ENCODE data around the gene PDZRN4. TPM values are rescaled to one million over a fixed set of nuclear protein-coding genes. Genes with fewer than 3 reads are reported as not detected.
"Not testable (repeated sequence)": the region's sequence is repeated elsewhere in the genome, so short reads cannot be mapped to it uniquely, and the experiment has no call there.

Gene PDZRN4
- total RNA-seq, 2 donors from 2014 or later, result 0.35 to 3.5 TPM

GRCh38 chr12:41293461-41293860 is 105.3 kb downstream of the PDZRN4 start:
- Histone ChIP-seq H3K27ac (no peak overlapping the region), H3K9ac (ENCODE audit: low read depth in 2 of 2, low read length in 2 of 2) (no peak overlapping the region), H3K9me3 (no peaks in the 10 kb centered on the region), H3K27me3 (no peaks in the 10 kb centered on the region), H3K4me3 (no peak overlapping the region), H3K36me3 (no peaks in the 10 kb centered on the region), H3K4me1 (no peaks in the 10 kb centered on the region)
- no peak for DNase-seq
- intact Hi-C loops (cut with DNase I), result no loop called here
- TF ChIP-seq CTCF (IDR thresholded peaks at IDR 0.05), result no peak

- DNase-seq, result no peak
- intact Hi-C loops (cut with DNase I), result no loop called here
Observed at GRCh38 chr12:41302979-41303403, 114.9 kb downstream of the PDZRN4 start.

GRCh38 chr12:41304526-41304925 is 116.4 kb downstream of the PDZRN4 start:
- no peaks in the 10 kb centered on the region for H3K27me3 ChIP-seq
- H3K27ac ChIP-seq, result no peak overlapping the region
- intact Hi-C loops (cut with DNase I), result no loop called here

More at GRCh38 chr12:41302979-41303403, 114.9 kb downstream of the PDZRN4 start:
- no peak for TF ChIP-seq CTCF (IDR thresholded peaks at IDR 0.05)
- Histone ChIP-seq H3K36me3 (no peaks in the 10 kb centered on the region), H3K27me3 (no peaks in the 10 kb centered on the region), H3K4me1 (no peaks in the 10 kb centered on the region), H3K9me3 (no peaks in the 10 kb centered on the region), H3K9ac (ENCODE audit: low read depth in 2 of 2, low read length in 2 of 2) (no peak overlapping the region), H3K27ac (no peak overlapping the region), H3K4me3 (no peak overlapping the region)

GRCh38 chr12:41310367-41310766 is 122.2 kb downstream of the PDZRN4 start:
- H3K27me3 ChIP-seq, result no peaks in the 10 kb centered on the region
- no peaks in the 10 kb centered on the region for H3K9me3 ChIP-seq
- no peak overlapping the region for H3K27ac ChIP-seq
- H3K36me3 ChIP-seq, result no peaks in the 10 kb centered on the region
- no peak for TF ChIP-seq CTCF (IDR thresholded peaks at IDR 0.05)
- no peak overlapping the region for H3K4me3 ChIP-seq
- H3K9ac ChIP-seq (ENCODE audit: low read depth in 2 of 2, low read length in 2 of 2), result no peak overlapping the region
- H3K4me1 ChIP-seq, result no peaks in the 10 kb centered on the region
- intact Hi-C loops (cut with DNase I), result no loop called here
- DNase-seq, result no peak

More at GRCh38 chr12:41304526-41304925, 116.4 kb downstream of the PDZRN4 start:
- Histone ChIP-seq H3K4me1 (no peaks in the 10 kb centered on the region), H3K4me3 (no peak overlapping the region), H3K36me3 (no peaks in the 10 kb centered on the region), H3K9ac (ENCODE audit: low read depth in 2 of 2, low read length in 2 of 2) (no peak overlapping the region), H3K9me3 (no peaks in the 10 kb centered on the region)
- no peak for DNase-seq
- no peak for TF ChIP-seq CTCF (IDR thresholded peaks at IDR 0.05)

- DNase-seq, result no peak
- Histone ChIP-seq H3K4me1 (no peaks in the 10 kb centered on the region), H3K36me3 (no peaks in the 10 kb centered on the region), H3K27ac (no peak overlapping the region), H3K9ac (ENCODE audit: low read depth in 2 of 2, low read length in 2 of 2) (no peak overlapping the region), H3K4me3 (no peak overlapping the region), H3K9me3 (no peaks in the 10 kb centered on the region), H3K27me3 (no peaks in the 10 kb centered on the region)
- no peak for TF ChIP-seq CTCF (IDR thresholded peaks at IDR 0.05)
- intact Hi-C loops (cut with DNase I), result no loop called here
Observed at GRCh38 chr12:41311883-41312282, 123.8 kb downstream of the PDZRN4 start.

- H3K36me3 ChIP-seq; H3K4me1 ChIP-seq; H3K4me3 ChIP-seq; H3K27ac ChIP-seq; H3K9ac ChIP-seq (ENCODE audit: low read depth in 2 of 2, low read length in 2 of 2); intact Hi-C loops (cut with DNase I); H3K9me3 ChIP-seq; DNase-seq; H3K27me3 ChIP-seq: not testable (repeated sequence)
Observed at GRCh38 chr12:41312451-41312850, 124.3 kb downstream of the PDZRN4 start.
